H1 (cell line): Measurements from ENCODE around the gene PLXNA4. TPM values are rescaled to one million over a fixed set of nuclear protein-coding genes. Genes with fewer than 3 reads are reported as not detected.
A peak's percentile ranks its signal among the peaks of the same experiment; 100 is the strongest.

ENCODE experiments used
- CTCF ChIA-PET: fragments of 300-600 bp; sonication (Branson Sonifier 250); formaldehyde crosslinking; loops from one replicate; lab custom pipeline; 2021; ENCODE audit not compliant: partially characterized antibody; lab: Charles Lee
- POLR2A ChIA-PET: fragments of 300-600 bp; sonication (Branson Sonifier 250); formaldehyde crosslinking; loops from one replicate; lab custom pipeline; 2021; ENCODE audit warnings: inconsistent platforms; ENCODE audit not compliant: partially characterized antibody; lab: Charles Lee
- DNase-seq, 2 experiments: peaks; one replicate each; pipeline versions ENCODE4 v3.0.0 to v3.0.0-alpha.2; 2010 to 2022; ENCODE audit warnings: low spot score in 2 of 2, low read depth in 1 of 2, mixed read lengths in 1 of 2
- FAIRE-seq: peaks from 2 replicates; lab custom pipeline; 2011; peaks lifted over from hg19 to GRCh38; lab: Jason Lieb, UNC
- H2AFZ ChIP-seq: 2 replicates; pipeline ENCODE4 v1.8.1; 2012; ENCODE audit warnings: low read length, inconsistent platforms
- H2AK5ac ChIP-seq: 2 replicates; pipeline ENCODE4 v1.6.1; 2013; ENCODE audit warnings: low read depth, low read length
- H2BK120ac ChIP-seq: replicated peaks from 2 replicates; pipeline ENCODE3; 2013; ENCODE audit warnings: low read depth, low read length, inconsistent platforms
- H2BK12ac ChIP-seq: 2 replicates; pipeline ENCODE4 v1.6.1; 2013; ENCODE audit warnings: low read depth, low read length
- H2BK15ac ChIP-seq: 2 replicates; pipeline ENCODE4 v1.6.1; 2013; ENCODE audit warnings: low read length
- H2BK20ac ChIP-seq: 2 replicates; pipeline ENCODE4 v1.6.1; 2013; ENCODE audit warnings: low read length
- H2BK5ac ChIP-seq: 2 replicates; pipeline ENCODE4 v1.6.1; 2013; ENCODE audit warnings: low read depth, low read length
- H3K14ac ChIP-seq: 2 replicates; pipeline ENCODE4 v1.6.1; 2013; ENCODE audit warnings: inconsistent platforms; ENCODE audit not compliant: insufficient read length
- H3K18ac ChIP-seq: 2 replicates; pipeline ENCODE4 v1.6.1; 2013; ENCODE audit warnings: low read length; ENCODE audit errors: extremely low read depth
- H3K23ac ChIP-seq: 2 replicates; pipeline ENCODE4 v1.6.1; 2013; ENCODE audit warnings: inconsistent platforms; ENCODE audit not compliant: insufficient read length
- H3K23me2 ChIP-seq: 2 replicates; pipeline ENCODE4 v1.6.1; 2013; ENCODE audit warnings: low read depth, low read length
- H3K27ac ChIP-seq: 2 replicates; pipeline ENCODE4 v1.6.1; 2011; ENCODE audit warnings: low read depth, low read length, inconsistent platforms
- H3K27me3 ChIP-seq, 4 experiments: replicated peaks in 1 of 4; 1 replicate in 1 of 4; 2 replicates in 3 of 4; pipeline versions ENCODE4 v1.6.1 to v1.8.1; 2011 to 2013; ENCODE audit warnings: low read length in 3 of 4, mild to moderate bottlenecking in 3 of 4, inconsistent platforms in 2 of 4, mixed read lengths in 2 of 4, moderate library complexity in 1 of 4; ENCODE audit not compliant: control insufficient read depth in 3 of 4, insufficient read depth in 3 of 4; ENCODE audit errors: extremely low read depth in 1 of 4
- H3K36me3 ChIP-seq, 4 experiments: 2 replicates each; pipeline versions ENCODE4 v1.6.1 to v1.8.1; 2011 to 2013; ENCODE audit warnings: mild to moderate bottlenecking in 4 of 4, low read length in 3 of 4, moderate library complexity in 2 of 4, control low read depth in 1 of 4, inconsistent platforms in 1 of 4; ENCODE audit not compliant: insufficient read depth in 4 of 4, control insufficient read depth in 2 of 4
- H3K4ac ChIP-seq: replicated peaks from 2 replicates; pipeline ENCODE3; 2013; ENCODE audit warnings: low read length, low read depth, mixed read lengths, inconsistent platforms; ENCODE audit not compliant: insufficient read length
- H3K4me1 ChIP-seq, 4 experiments: replicated peaks in 1 of 4; 1 replicate in 1 of 4; 2 replicates in 3 of 4; pipeline versions ENCODE4 v1.6.1 to v1.8.1; 2011 to 2013; ENCODE audit warnings: low read length in 3 of 4, inconsistent platforms in 2 of 4, mixed read lengths in 1 of 4; ENCODE audit not compliant: insufficient read depth in 4 of 4, control insufficient read depth in 3 of 4
- H3K4me2 ChIP-seq, 2 experiments: 2 replicates each; pipeline versions ENCODE4 v1.6.1 to v1.8.1; 2011 to 2013; ENCODE audit warnings: low read depth in 2 of 2, low read length in 2 of 2, control low read depth in 1 of 2, inconsistent platforms in 1 of 2, mild to moderate bottlenecking in 1 of 2; ENCODE audit not compliant: insufficient read depth in 1 of 2
- H3K4me3 ChIP-seq, 4 experiments: fragments of 200-600, 300-600 bp in 1 of 4; sonication (generic), shearing (Covaris generic), sonication (Bioruptor Twin) in 1 of 4; 2 replicates each; pipeline versions ENCODE4 v1.5.1 to v1.8.1; 2011 to 2016; ENCODE audit warnings: low read length in 4 of 4, low read depth in 3 of 4, control low read depth in 2 of 4, inconsistent platforms in 2 of 4, mild to moderate bottlenecking in 2 of 4, mixed read lengths in 1 of 4, moderate library complexity in 1 of 4; ENCODE audit not compliant: insufficient read depth in 2 of 4; ENCODE audit errors: extremely low read depth in 1 of 4
- H3K56ac ChIP-seq: replicated peaks from 2 replicates; pipeline ENCODE3; 2013; ENCODE audit warnings: low read depth, mild to moderate bottlenecking, mixed read lengths, low read length, inconsistent platforms; ENCODE audit not compliant: insufficient read length
- H3K79me1 ChIP-seq: 2 replicates; pipeline ENCODE4 v1.6.1; 2013; ENCODE audit warnings: low read depth, low read length, control low read depth
- H3K79me2 ChIP-seq, 2 experiments: 2 replicates each; pipeline versions ENCODE4 v1.6.1 to v1.8.1; 2012 to 2013; ENCODE audit warnings: low read length in 2 of 2, mild to moderate bottlenecking in 2 of 2, inconsistent platforms in 1 of 2; ENCODE audit not compliant: insufficient read depth in 2 of 2, control insufficient read depth in 1 of 2
- H3K9ac ChIP-seq, 4 experiments: replicated peaks in 1 of 4; 1 replicate in 1 of 4; 2 replicates in 3 of 4; pipeline versions ENCODE4 v1.6.1 to v1.8.1; 2011 to 2013; ENCODE audit warnings: low read depth in 3 of 4, low read length in 3 of 4, control low read depth in 2 of 4, mild to moderate bottlenecking in 2 of 4, moderate library complexity in 2 of 4, inconsistent platforms in 1 of 4; ENCODE audit errors: extremely low read depth in 1 of 4
- H3K9me3 ChIP-seq, 2 experiments: 2 replicates each; pipeline versions ENCODE4 v1.6.1 to v1.8.1; 2012 to 2013; ENCODE audit warnings: mild to moderate bottlenecking in 2 of 2, moderate library complexity in 2 of 2, control low read depth in 1 of 2, inconsistent platforms in 1 of 2, low read depth in 1 of 2, low read length in 1 of 2, mixed read lengths in 1 of 2; ENCODE audit not compliant: insufficient read depth in 2 of 2
- H4K20me1 ChIP-seq, 2 experiments: replicated peaks in 1 of 2; 2 replicates each; pipeline versions ENCODE3 to v1.8.1; 2011 to 2013; ENCODE audit warnings: inconsistent platforms in 2 of 2, low read length in 2 of 2, mild to moderate bottlenecking in 1 of 2; ENCODE audit not compliant: insufficient read depth in 2 of 2, control insufficient read depth in 1 of 2
- H4K5ac ChIP-seq: 2 replicates; pipeline ENCODE4 v1.6.1; 2013; ENCODE audit warnings: low read length, low read depth, mixed read lengths, inconsistent platforms; ENCODE audit not compliant: insufficient read length
- H4K8ac ChIP-seq: 2 replicates; pipeline ENCODE4 v1.8.0; 2013; ENCODE audit warnings: mild to moderate bottlenecking, moderate library complexity, low read length, inconsistent platforms; ENCODE audit not compliant: insufficient read depth; ENCODE audit errors: extremely low read depth
- H4K91ac ChIP-seq: replicated peaks from 2 replicates; pipeline ENCODE3; 2013; ENCODE audit warnings: low read length, mixed read lengths, inconsistent platforms; ENCODE audit not compliant: insufficient read length
- CBX5 ChIP-seq: fragments of 300-800, 300-1000 bp; sonication (generic); IDR thresholded peaks from 2 replicates; pipeline ENCODE4 v1.7.1; 2016; ENCODE audit warnings: antibody characterized with exemption, low read length, low read depth
- CHD2 ChIP-seq: IDR thresholded peaks from 2 replicates; pipeline ENCODE4 v1.6.1; 2012; ENCODE audit warnings: low read length, improper control_type of control experiment
- CTBP2 ChIP-seq: IDR thresholded peaks from 2 replicates; pipeline ENCODE4 v1.7.0; 2011; ENCODE audit warnings: borderline replicate concordance, mild to moderate bottlenecking, moderate library complexity, mixed read lengths, low read length; ENCODE audit not compliant: insufficient read depth, insufficient read length
- HDAC2 ChIP-seq, 2 experiments: fragments of 300-600 bp in 1 of 2; sonication (generic) in 1 of 2; IDR thresholded peaks; 2 replicates each; pipeline ENCODE4 v1.6.1; 2011 to 2012; ENCODE audit warnings: low read depth in 2 of 2, low read length in 2 of 2, mild to moderate bottlenecking in 2 of 2, moderate library complexity in 2 of 2, borderline replicate concordance in 1 of 2, inconsistent platforms in 1 of 2
- PHF8 ChIP-seq: fragments of 200-600 bp; sonication (generic); conservative IDR thresholded peaks from 2 replicates; pipeline ENCODE4 v1.7.1; 2012; ENCODE audit warnings: low read depth, mild to moderate bottlenecking, inconsistent platforms, low read length, moderate library complexity
- POLR2AphosphoS5 ChIP-seq: IDR thresholded peaks from 2 replicates; pipeline ENCODE4 v1.6.1; 2011; ENCODE audit warnings: low read depth, low read length
- RNF2 ChIP-seq: fragments of 200-900, 300-1000 bp; sonication (generic); IDR thresholded peaks from 2 replicates; pipeline ENCODE4 v1.7.1; 2016; ENCODE audit warnings: borderline replicate concordance, low read depth, mild to moderate bottlenecking, antibody characterized with exemption, low read length; ENCODE audit not compliant: poor library complexity, severe bottlenecking; ENCODE audit errors: missing control alignments
- SP4 ChIP-seq: IDR thresholded peaks from 2 replicates; pipeline ENCODE4 v1.6.1; 2012; ENCODE audit warnings: low read length, inconsistent platforms
- TAF7 ChIP-seq: optimal IDR thresholded peaks from 2 replicates; pipeline ENCODE3; 2011; ENCODE audit warnings: low read depth, mild to moderate bottlenecking, inconsistent platforms, low read length, moderate library complexity, borderline replicate concordance
- TCF12 ChIP-seq: IDR thresholded peaks from 2 replicates; pipeline ENCODE4 v1.6.1; 2011; ENCODE audit warnings: low read depth, mild to moderate bottlenecking, low read length
- WGBS, 2 experiments: shearing (Covaris generic) in 1 of 2; methylation state at CpG; one replicate each; pipeline versions ENCODE4 v1.1.6 to v1.1.7; 2013 to 2015; ENCODE audit warnings: low lambda C conversion rate in 2 of 2, mixed read lengths in 2 of 2, inconsistent platforms in 1 of 2, low coverage in 1 of 2, missing lambda C conversion rate in 1 of 2; ENCODE audit not compliant: insufficient replicate concordance in 2 of 2, insufficient coverage in 1 of 2, insufficient read length in 1 of 2; ENCODE audit errors: extremely low coverage in 1 of 2, missing lambda C conversion rate in 1 of 2; 5-methylcytosine and 5-hydroxymethylcytosine counted together
- polyA plus RNA-seq, 7 experiments: library from polyadenylated mRNA; depleted of rRNA in 3 of 7; stranded (reverse) in 5 of 7; unstranded in 2 of 7; fragments of >200 nt in 5 of 7; fragments of 200-250 nt in 2 of 7; gene quantifications; 1 replicate in 5 of 7; 2 replicates in 1 of 7; 4 replicates in 1 of 7; pipeline versions ENCODE4 v1.2.1 to v1.2.3, GENCODE V29; 2011 to 2013; ENCODE audit warnings: missing spikeins in 2 of 7, mixed read lengths in 2 of 7
- total RNA-seq: library from RNA; stranded (reverse); fragmentation: NEBNext Ultra II Directional; extraction: Animal tissue kit (Norgen Biotek cat#: 25700); gene quantifications from 2 replicates; pipeline ENCODE4 v1.2.1, GENCODE V29; 2021
- TF ChIP-seq, protein P1 (sequence below): IDR thresholded peaks from 2 replicates; pipeline ENCODE4 v1.6.1; 2012; ENCODE audit warnings: inconsistent platforms

PLXNA4 gene
- total and polyA plus RNA-seq, 2 of the 8 experiments (the other 6 are each of a cell fraction or from before 2014, with no cell fraction given), result 0.76 to 0.79 TPM

DNA sequence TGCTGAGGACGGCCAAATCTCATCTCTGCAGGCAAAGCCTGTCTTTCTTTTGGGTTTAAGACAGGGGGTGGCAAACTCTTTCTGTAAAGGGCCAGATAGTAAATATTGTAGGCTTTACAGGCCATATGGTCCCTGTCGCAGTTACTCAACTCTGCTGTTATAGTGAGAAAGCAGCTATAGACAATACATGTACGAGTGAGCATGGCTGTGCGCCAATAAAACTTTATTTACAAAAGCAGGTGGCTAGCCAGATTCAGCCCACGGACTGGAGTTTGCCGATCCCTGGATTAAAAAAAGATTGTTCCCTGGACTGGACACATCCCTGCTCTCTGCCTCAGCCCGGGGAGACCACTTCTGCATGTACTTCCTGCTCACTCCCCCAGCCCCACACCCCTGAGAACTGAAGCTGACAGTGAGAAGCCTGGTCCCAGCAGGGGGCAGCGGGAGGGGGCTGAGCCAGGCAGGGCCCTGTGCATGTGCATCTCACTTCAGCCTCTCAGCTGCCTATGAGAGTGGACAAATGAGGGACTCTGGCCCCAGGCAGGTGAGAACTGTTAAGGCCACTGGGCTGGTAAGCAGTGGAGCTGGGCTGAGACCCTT lies 392.4 kb downstream of the PLXNA4 start:
- H2AFZ ChIP-seq, result no peak overlapping the region
- DNase-seq, result no peak
- peaks cover 4 to 13% of the 10 kb centered on the region in 2 experiments; a peak in 3 of 4 replicates for H3K9me3 ChIP-seq
- peaks cover 10 to 24% (median 15%) of the 10 kb centered on the region in 4 experiments for H3K4me1 ChIP-seq
- no peak overlapping the region; a peak in 1 of 4 replicates for H3K4me2 ChIP-seq
- H3K36me3 ChIP-seq, result no peaks in the 10 kb centered on the region; a peak in 1 of 8 replicates
- peak overlapping the region; percentile 30; the same call in 1 of the 2 replicates for H2BK12ac ChIP-seq
- H3K9ac ChIP-seq, result no peak overlapping the region
- no peak overlapping the region for H2BK15ac ChIP-seq
- no peak overlapping the region for H3K14ac ChIP-seq
- 0 out of 2 replicates have a peak overlapping the region, but pooled peaks have one; percentile 93 for H2BK20ac ChIP-seq
- no peak for FAIRE-seq
- no peak overlapping the region for H3K4me3 ChIP-seq
- 0 out of 2 replicates have a peak overlapping the region, but pooled peaks have one; percentile 94 for H2AK5ac ChIP-seq
- peak overlapping the region; percentile 20 for H4K91ac ChIP-seq
- ChIA-PET CTCF (interaction anchor here (0.6 to 1.0 kb wide), 5 partner anchors 21 to 340 kb away, joined by 3 read pairs; no protein-coding TSS in a partner anchor), POLR2A (interaction anchor here (1.3 kb wide), 1 partner anchor 10 kb away, joined by 3 read pairs; no protein-coding TSS in a partner anchor)
- no peaks in the 10 kb centered on the region for H3K79me2 ChIP-seq
- H3K18ac ChIP-seq, result no peak overlapping the region; the same call in 1 of the 2 replicates
- H3K23ac ChIP-seq, result no peak overlapping the region
- no peak overlapping the region for H3K56ac ChIP-seq
- no peaks in the 10 kb centered on the region for H3K27me3 ChIP-seq
- H3K4ac ChIP-seq, result no peak overlapping the region
- H3K23me2 ChIP-seq, result peaks cover 3% of the 10 kb centered on the region; the same call in 1 of the 2 replicates
- H4K20me1 ChIP-seq, result no peaks in the 10 kb centered on the region
- no peak overlapping the region for H3K27ac ChIP-seq
- no peak overlapping the region for H2BK5ac ChIP-seq
- H4K5ac ChIP-seq, result no peak overlapping the region
- 79% methylated on average over 8 of the region's 8 CpGs; no CpG with 5 or more reads in 1 of the 2 experiments for WGBS, 2 experiments
- H2BK120ac ChIP-seq, result no peak overlapping the region
- no peaks in the 10 kb centered on the region for H3K79me1 ChIP-seq
- no peak overlapping the region for H4K8ac ChIP-seq
- TF ChIP-seq, protein P1, sequence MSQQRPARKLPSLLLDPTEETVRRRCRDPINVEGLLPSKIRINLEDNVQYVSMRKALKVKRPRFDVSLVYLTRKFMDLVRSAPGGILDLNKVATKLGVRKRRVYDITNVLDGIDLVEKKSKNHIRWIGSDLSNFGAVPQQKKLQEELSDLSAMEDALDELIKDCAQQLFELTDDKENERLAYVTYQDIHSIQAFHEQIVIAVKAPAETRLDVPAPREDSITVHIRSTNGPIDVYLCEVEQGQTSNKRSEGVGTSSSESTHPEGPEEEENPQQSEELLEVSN, result no peak
- TF ChIP-seq CTBP2, result no peak
- no peak for TF ChIP-seq HDAC2 (IDR thresholded peaks at IDR 0.05; ENCODE audit: borderline replicate concordance in 1 of 2, low read depth in 2 of 2, low read length in 2 of 2)
- TF ChIP-seq RNF2, result no peak
- no peak for TF ChIP-seq CHD2
- no peak for TF ChIP-seq PHF8
- no peak for TF ChIP-seq SP4
- no peak for TF ChIP-seq TAF7
- TF ChIP-seq CBX5, result no peak
- TF ChIP-seq TCF12, result no peak
- no peak for TF ChIP-seq POLR2AphosphoS5
